Fibroblast of skin of left biceps (primary cell): ENCODE results near the gene P3H1.
A peak's percentile ranks its signal among the peaks of the same experiment; 100 is the strongest.
"Not testable (repeated sequence)": the region's sequence is repeated elsewhere in the genome, so short reads cannot be mapped to it uniquely, and the experiment has no call there.

Experiments used
- DNase-seq, 2 experiments: peaks; one replicate each; pipeline ENCODE4 v3.0.0-alpha.2; 2013; ENCODE audit warnings: low read depth in 2 of 2

P3H1 gene

GRCh38 chr1:42769811-42770210 is 3.0 kb upstream of the P3H1 start:
- DNase-seq = no peak

GRCh38 chr1:42768172-42768571 is 1.3 kb upstream of the P3H1 start:
- no peak for DNase-seq

GRCh38 chr1:42767510-42768000 is 727 bp upstream of the P3H1 start:
- no peak for DNase-seq

GRCh38 chr1:42765832-42766740 is 742 bp downstream of the P3H1 start:
- peak; percentile 53 to 55 for DNase-seq

GRCh38 chr1:42765269-42765668 is 1.6 kb downstream of the P3H1 start:
- no peak for DNase-seq

GRCh38 chr1:42762269-42762668 is 4.6 kb downstream of the P3H1 start:
- DNase-seq = no peak

- DNase-seq = no peak
These were observed 5.3 kb downstream of the P3H1 start for GRCh38 chr1:42761567-42761966.

- no peak for DNase-seq
These were observed 7.7 kb downstream of the P3H1 start for GRCh38 chr1:42759114-42759513.

- DNase-seq = no peak
These were observed 8.2 kb downstream of the P3H1 start for GRCh38 chr1:42758641-42759040.

GRCh38 chr1:42757892-42758275 is 8.9 kb downstream of the P3H1 start:
- DNase-seq = no peak

GRCh38 chr1:42756956-42757891 is 9.6 kb downstream of the P3H1 start:
- no peak for DNase-seq

GRCh38 chr1:42753070-42753469 is 13.8 kb downstream of the P3H1 start:
- no peak for DNase-seq

GRCh38 chr1:42752284-42752683 is 14.5 kb downstream of the P3H1 start:
- no peak for DNase-seq

- not testable (repeated sequence) for DNase-seq
These were observed 15.2 kb downstream of the P3H1 start for GRCh38 chr1:42751511-42752070.

- DNase-seq = no peak
These were observed 16.8 kb downstream of the P3H1 start for GRCh38 chr1:42750041-42750440.

GRCh38 chr1:42748461-42749410 is 18.1 kb downstream of the P3H1 start:
- no peak for DNase-seq

- no peak for DNase-seq
These were observed 18.8 kb downstream of the P3H1 start for GRCh38 chr1:42748021-42748420.

GRCh38 chr1:42747125-42747524 is 19.7 kb downstream of the P3H1 start:
- DNase-seq = no peak

GRCh38 chr1:42746436-42747105 is 20.3 kb downstream of the P3H1 start:
- no peak for DNase-seq

GRCh38 chr1:42745851-42746250 is 21.0 kb downstream of the P3H1 start:
- DNase-seq = no peak

GRCh38 chr1:42744148-42744413 is 22.7 kb downstream of the P3H1 start:
- DNase-seq = no peak
